Effector memory CD4-positive, alpha-beta T cell (primary cell): ENCODE measurements around the gene KCNQ4.

Experiments
- DNase-seq, 3 donors: peaks; one replicate each; pipeline ENCODE4 v3.0.0-alpha.2; 2020
- H3K27ac ChIP-seq: 2 replicates; pipeline ENCODE4 v1.7.0; 2013; ENCODE audit warnings: mild to moderate bottlenecking, low read length, moderate library complexity; ENCODE audit not compliant: insufficient read depth, poor library complexity, severe bottlenecking
- H3K27me3 ChIP-seq: replicated peaks from 2 replicates; pipeline ENCODE4 v1.7.0; 2013; ENCODE audit warnings: mild to moderate bottlenecking, low read length; ENCODE audit not compliant: insufficient read depth, control insufficient read depth, poor library complexity, severe bottlenecking
- H3K36me3 ChIP-seq: 2 replicates; pipeline ENCODE4 v1.7.0; 2013; ENCODE audit warnings: mild to moderate bottlenecking, low read length, moderate library complexity; ENCODE audit not compliant: control insufficient read depth, insufficient read depth
- H3K4me1 ChIP-seq: 2 replicates; pipeline ENCODE4 v1.7.0; 2013; ENCODE audit warnings: low read length, mild to moderate bottlenecking; ENCODE audit not compliant: control insufficient read depth, insufficient read depth, poor library complexity, severe bottlenecking
- H3K4me3 ChIP-seq: 2 replicates; pipeline ENCODE4 v1.7.0; 2013; ENCODE audit warnings: low read length, low read depth, mild to moderate bottlenecking; ENCODE audit not compliant: insufficient read depth, poor library complexity, severe bottlenecking
- H3K9me3 ChIP-seq: 2 replicates; pipeline ENCODE4 v1.7.0; 2013; ENCODE audit warnings: mild to moderate bottlenecking, low read length, moderate library complexity; ENCODE audit not compliant: control insufficient read depth

The KCNQ4 gene

DNA sequence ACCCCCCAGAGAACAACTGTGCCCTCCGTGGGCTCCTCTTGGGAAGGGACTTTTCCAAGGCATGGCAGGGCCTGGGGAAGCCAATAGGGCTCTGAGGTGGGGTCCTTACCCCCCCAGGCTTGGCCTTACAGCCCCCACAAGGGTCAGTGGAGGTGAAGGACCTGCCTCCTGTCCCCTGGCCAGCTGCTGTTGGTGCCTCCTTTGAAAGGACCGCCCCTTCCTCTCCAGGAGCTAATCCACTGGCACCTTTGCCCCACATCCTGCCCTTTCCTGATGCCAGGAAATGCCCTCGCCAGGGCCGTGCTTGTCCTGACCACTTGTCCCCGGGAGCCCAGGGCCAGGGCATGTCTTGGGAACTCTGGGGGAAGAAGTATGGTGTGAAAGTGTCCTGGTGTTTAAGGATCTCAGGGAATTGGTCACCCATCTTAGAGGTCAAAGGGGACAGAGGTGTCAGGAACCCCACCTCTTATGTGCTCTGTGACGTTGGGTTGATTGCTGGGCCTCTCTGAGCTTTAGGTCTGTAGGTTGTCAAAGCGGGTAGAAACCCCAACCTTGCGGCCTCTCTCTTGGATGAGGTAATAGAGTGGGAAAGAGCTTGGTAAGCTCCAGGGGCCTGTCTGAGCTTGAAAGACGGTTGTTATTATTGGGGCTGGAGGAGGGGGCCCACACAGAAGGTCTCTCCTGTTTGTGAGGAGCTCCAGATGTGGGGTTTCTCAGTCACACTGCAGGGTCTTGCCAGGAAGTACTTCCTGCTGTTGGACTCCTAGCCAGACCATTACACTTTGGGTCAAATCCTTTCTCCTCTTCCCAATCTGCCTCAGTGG is 2.8 kb downstream of the KCNQ4 start:
- peaks cover 10% of the 10 kb centered on the region for H3K27me3 ChIP-seq
- no peaks in the 10 kb centered on the region for H3K36me3 ChIP-seq
- H3K9me3 ChIP-seq, result no peaks in the 10 kb centered on the region
- no peak for DNase-seq
- peaks cover 8% of the 10 kb centered on the region for H3K4me1 ChIP-seq
- no peak overlapping the region for H3K4me3 ChIP-seq
- no peak overlapping the region for H3K27ac ChIP-seq

DNA sequence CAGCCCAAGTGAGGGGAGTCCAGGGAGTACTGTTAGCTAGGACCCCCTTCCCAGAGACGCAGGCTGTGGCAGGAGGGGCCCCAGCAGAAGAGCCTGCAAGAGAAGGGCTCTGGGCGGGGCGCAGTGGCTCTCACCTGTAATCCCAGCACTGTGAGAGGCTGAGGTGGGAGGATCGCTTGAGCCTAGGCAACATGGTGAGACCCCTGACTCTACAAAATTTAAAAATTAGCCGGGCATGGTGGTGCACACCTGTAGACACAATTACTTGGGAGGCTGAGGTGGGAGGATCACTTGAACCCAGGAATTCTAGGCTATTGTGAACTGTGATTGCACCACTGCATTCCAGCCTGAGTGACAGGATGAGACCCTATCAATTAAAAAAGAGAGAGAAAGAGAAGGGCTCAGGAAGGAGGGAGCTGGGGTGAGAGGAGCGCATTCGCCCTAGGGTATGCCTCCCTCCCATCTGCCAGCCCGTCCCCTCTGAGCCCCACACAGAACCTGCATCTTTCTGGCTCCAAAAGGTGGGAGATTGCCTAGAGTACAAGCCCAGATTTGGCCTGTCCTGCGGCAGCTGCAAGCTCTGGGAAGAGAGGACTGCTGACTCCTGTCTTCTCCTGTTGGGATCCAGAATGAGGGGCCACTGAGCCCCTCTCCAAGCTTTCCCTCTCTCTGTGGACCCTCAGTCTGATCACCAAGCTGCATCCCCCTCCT is 3.6 kb downstream of the KCNQ4 start:
- Histone ChIP-seq H3K9me3 (no peaks in the 10 kb centered on the region), H3K4me3 (no peak overlapping the region), H3K4me1 (peaks cover 8% of the 10 kb centered on the region), H3K27me3 (peaks cover 10% of the 10 kb centered on the region), H3K36me3 (no peaks in the 10 kb centered on the region), H3K27ac (no peak overlapping the region)
- no peak for DNase-seq

GRCh38 chr1:40787737-40788560 is 4.4 kb downstream of the KCNQ4 start:
- H3K27ac ChIP-seq, result no peak overlapping the region
- H3K4me3 ChIP-seq, result no peak overlapping the region
- peaks cover 10% of the 10 kb centered on the region for H3K27me3 ChIP-seq
- H3K9me3 ChIP-seq, result no peaks in the 10 kb centered on the region
- H3K36me3 ChIP-seq, result no peaks in the 10 kb centered on the region
- peaks cover 8% of the 10 kb centered on the region for H3K4me1 ChIP-seq
- no peak for DNase-seq

- Histone ChIP-seq H3K27ac (no peak overlapping the region), H3K4me1 (peaks cover 4% of the 10 kb centered on the region), H3K36me3 (no peaks in the 10 kb centered on the region), H3K9me3 (no peaks in the 10 kb centered on the region), H3K27me3 (peaks cover 10% of the 10 kb centered on the region), H3K4me3 (no peak overlapping the region)
- DNase-seq, result no peak
Measured at GRCh38 chr1:40788561-40789341, 5.2 kb downstream of the KCNQ4 start.

- Histone ChIP-seq H3K9me3 (no peaks in the 10 kb centered on the region), H3K4me1 (peaks cover 2% of the 10 kb centered on the region), H3K36me3 (no peaks in the 10 kb centered on the region), H3K4me3 (no peak overlapping the region), H3K27me3 (peaks cover 8% of the 10 kb centered on the region), H3K27ac (no peak overlapping the region)
- DNase-seq, result no peak
Measured at GRCh38 chr1:40789342-40789598, 5.7 kb downstream of the KCNQ4 start.

DNA sequence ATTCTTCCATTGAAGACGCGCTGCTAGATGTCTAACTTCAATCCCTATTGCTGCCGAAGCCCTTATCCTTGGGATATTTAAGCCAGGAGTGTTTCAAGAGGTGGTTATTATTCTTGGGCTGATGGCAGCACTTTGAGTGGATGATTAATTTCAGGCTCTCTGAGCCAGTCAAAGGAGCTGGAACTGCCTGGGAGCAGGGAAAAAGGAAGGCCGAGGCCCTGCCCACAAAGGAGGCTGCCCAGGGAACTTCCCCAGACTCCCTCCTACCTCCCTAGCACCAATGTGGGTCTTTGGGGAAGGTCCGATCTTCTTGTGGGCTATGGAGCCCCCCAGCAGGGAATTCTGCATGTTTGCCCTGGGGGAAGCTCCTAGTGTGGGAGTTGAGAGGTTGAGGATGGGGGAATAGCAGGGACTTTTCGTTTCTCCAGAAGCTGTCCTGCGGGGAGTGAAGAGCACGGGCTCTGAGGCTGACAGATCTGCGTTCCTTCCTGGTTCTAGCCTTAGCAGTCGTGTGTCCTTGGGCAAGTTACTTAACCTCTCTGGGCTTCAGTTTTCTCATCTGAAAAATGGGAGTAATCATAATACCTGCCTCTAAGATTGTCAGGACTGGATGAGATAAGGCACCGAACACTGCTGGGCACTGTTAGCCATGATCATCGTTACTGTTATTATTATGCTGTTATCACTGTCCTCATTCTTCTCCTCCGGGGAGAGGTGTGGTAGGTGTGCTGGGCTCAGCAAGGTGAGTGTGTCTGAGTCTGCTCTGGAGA is 6.3 kb downstream of the KCNQ4 start:
- Histone ChIP-seq H3K36me3 (no peaks in the 10 kb centered on the region), H3K4me1 (no peaks in the 10 kb centered on the region), H3K9me3 (no peaks in the 10 kb centered on the region), H3K27ac (no peak overlapping the region), H3K27me3 (peaks cover 3% of the 10 kb centered on the region), H3K4me3 (no peak overlapping the region)
- DNase-seq, result no peak

GRCh38 chr1:40792036-40792435 is 8.4 kb downstream of the KCNQ4 start:
- Histone ChIP-seq H3K4me1 (no peaks in the 10 kb centered on the region), H3K27ac (no peak overlapping the region), H3K36me3 (no peaks in the 10 kb centered on the region), H3K27me3 (no peaks in the 10 kb centered on the region), H3K9me3 (no peaks in the 10 kb centered on the region), H3K4me3 (no peak overlapping the region)
- DNase-seq, result no peak

- Histone ChIP-seq H3K4me1 (no peaks in the 10 kb centered on the region), H3K4me3 (no peak overlapping the region), H3K27ac (no peak overlapping the region), H3K36me3 (no peaks in the 10 kb centered on the region), H3K27me3 (no peaks in the 10 kb centered on the region), H3K9me3 (no peaks in the 10 kb centered on the region)
- DNase-seq, result no peak
Measured at GRCh38 chr1:40793617-40794016, 10.0 kb downstream of the KCNQ4 start.

GRCh38 chr1:40794048-40794447 is 10.5 kb downstream of the KCNQ4 start:
- no peaks in the 10 kb centered on the region for H3K9me3 ChIP-seq
- no peak for DNase-seq
- no peaks in the 10 kb centered on the region for H3K27me3 ChIP-seq
- no peaks in the 10 kb centered on the region for H3K36me3 ChIP-seq
- no peak overlapping the region for H3K4me3 ChIP-seq
- no peaks in the 10 kb centered on the region for H3K4me1 ChIP-seq
- H3K27ac ChIP-seq, result no peak overlapping the region
